Epithelial cell of esophagus (primary cell): Measurements from ENCODE around the gene PAK1.
"Not testable (repeated sequence)": the region's sequence is repeated elsewhere in the genome, so short reads cannot be mapped to it uniquely, and the experiment has no call there.

ENCODE experiments used
- DNase-seq: peaks from one replicate; pipeline ENCODE4 v3.0.0; 2010; ENCODE audit warnings: low read depth
- H3K4me3 ChIP-seq: 2 replicates; pipeline ENCODE4 v1.5.1; 2011; ENCODE audit warnings: mild to moderate bottlenecking, low read length, control low read depth
- CTCF ChIP-seq: IDR thresholded peaks from 2 replicates; pipeline ENCODE4 v1.5.1; 2011; ENCODE audit warnings: low read depth, mild to moderate bottlenecking, low read length, control low read depth, inconsistent platforms; ENCODE audit not compliant: insufficient read depth; ENCODE audit errors: missing control alignments

The PAK1 gene

GRCh38 chr11:77395460-77396173, 78.3 kb downstream of the PAK1 start:
- no peak for TF ChIP-seq CTCF
- peak; percentile 31 for DNase-seq

GRCh38 chr11:77392842-77393241, 81.1 kb downstream of the PAK1 start:
- TF ChIP-seq CTCF: no peak
- DNase-seq: no peak

More at GRCh38 chr11:77395460-77396173, 78.3 kb downstream of the PAK1 start:
- H3K4me3 ChIP-seq: no peak overlapping the region

GRCh38 chr11:77387701-77388100, 86.2 kb downstream of the PAK1 start:
- DNase-seq: no peak
- H3K4me3 ChIP-seq: no peak overlapping the region

More at GRCh38 chr11:77392842-77393241, 81.1 kb downstream of the PAK1 start:
- no peak overlapping the region for H3K4me3 ChIP-seq

GRCh38 chr11:77386178-77386577, 87.7 kb downstream of the PAK1 start:
- no peak for TF ChIP-seq CTCF
- no peak for DNase-seq
- no peak overlapping the region for H3K4me3 ChIP-seq

More at GRCh38 chr11:77387701-77388100, 86.2 kb downstream of the PAK1 start:
- no peak for TF ChIP-seq CTCF

GRCh38 chr11:77385255-77385771, 88.6 kb downstream of the PAK1 start:
- not testable (repeated sequence) for H3K4me3 ChIP-seq, DNase-seq

- DNase-seq: no peak
- H3K4me3 ChIP-seq: no peak overlapping the region
- TF ChIP-seq CTCF: no peak
Observed at GRCh38 chr11:77384571-77384970, 89.3 kb downstream of the PAK1 start.

- H3K4me3 ChIP-seq, DNase-seq: not testable (repeated sequence)
Observed at GRCh38 chr11:77383349-77383748, 90.5 kb downstream of the PAK1 start.
